B cell (primary cell): ENCODE measurements around the gene PALM. TPM values are rescaled to one million over a fixed set of nuclear protein-coding genes. Genes with fewer than 3 reads are reported as not detected.

Experiments
- ATAC-seq: fragments of 200-7000 bp; cut with Tn5 transposase; one replicate; pipeline ENCODE4 v1.10.0; 2021; ENCODE audit warnings: low read depth, mild to moderate bottlenecking, moderate number of reproducible peaks, moderate library complexity
- CTCF ChIA-PET: fragments of 350-600 bp; sonication (Branson Sonifier 250); formaldehyde crosslinking; loops from one replicate; lab custom pipeline; 2021; ENCODE audit warnings: antibody characterized with exemption, inconsistent platforms; lab: Charles Lee
- POLR2A ChIA-PET: fragments of 350-600 bp; sonication (Branson Sonifier 250); formaldehyde crosslinking; loops from one replicate; lab custom pipeline; 2021; ENCODE audit warnings: antibody characterized with exemption; lab: Charles Lee
- DNase-seq: peaks from one replicate; pipeline ENCODE4 v3.0.0; 2013
- H2AFZ ChIP-seq: 2 replicates; pipeline ENCODE4 v1.6.1; 2012; ENCODE audit warnings: mild to moderate bottlenecking, low read depth, low read length; ENCODE audit not compliant: insufficient read depth, poor library complexity, severe bottlenecking
- H3K27ac ChIP-seq, 2 donors: 1 replicate in 1 of 2; 2 replicates in 1 of 2; pipeline ENCODE4 v1.5.1; 2012 to 2013; ENCODE audit warnings: low read length in 2 of 2, mild to moderate bottlenecking in 2 of 2, moderate library complexity in 1 of 2
- H3K27me3 ChIP-seq, 4 experiments: fragments of 200-600 bp in 1 of 4; sonication (generic) in 1 of 4; replicated peaks in 1 of 4; 1 replicate in 2 of 4; 2 replicates in 2 of 4; pipeline versions ENCODE4 v1.6.1 to v1.7.0; 2013 to 2016; ENCODE audit warnings: low read length in 3 of 4, mild to moderate bottlenecking in 2 of 4, mixed read lengths in 1 of 4, moderate library complexity in 1 of 4; ENCODE audit not compliant: insufficient read depth in 4 of 4, control insufficient read depth in 3 of 4; ENCODE audit errors: control extremely low read depth in 1 of 4
- H3K36me3 ChIP-seq, 2 experiments: replicated peaks in 1 of 2; 1 replicate in 1 of 2; 2 replicates in 1 of 2; pipeline versions ENCODE4 v1.6.1 to v1.7.1; 2013; ENCODE audit warnings: low read length in 1 of 2; ENCODE audit not compliant: insufficient read depth in 2 of 2, control insufficient read depth in 1 of 2; ENCODE audit errors: control extremely low read depth in 1 of 2, extremely low read depth in 1 of 2
- H3K4me1 ChIP-seq, 2 donors: fragments of 200-600 bp in 1 of 2; sonication (generic) in 1 of 2; 1 replicate in 1 of 2; 2 replicates in 1 of 2; pipeline versions ENCODE4 v1.5.1 to v1.6.1; 2013 to 2017; ENCODE audit warnings: low read length in 2 of 2; ENCODE audit not compliant: control insufficient read depth in 2 of 2, insufficient read depth in 2 of 2
- H3K4me2 ChIP-seq: replicated peaks from 2 replicates; pipeline ENCODE3; 2012; ENCODE audit warnings: mild to moderate bottlenecking, low read depth, low read length; ENCODE audit not compliant: poor library complexity, severe bottlenecking
- H3K4me3 ChIP-seq, 5 experiments: fragments of 200-600 bp in 1 of 5; sonication (generic) in 1 of 5; 1 replicate in 3 of 5; 2 replicates in 2 of 5; pipeline versions ENCODE4 v1.5.1 to v1.7.0; 2011 to 2016; ENCODE audit warnings: low read length in 4 of 5, mild to moderate bottlenecking in 4 of 5, low read depth in 2 of 5, control low read depth in 1 of 5, moderate library complexity in 1 of 5; ENCODE audit not compliant: insufficient read depth in 1 of 5; ENCODE audit errors: control extremely low read depth in 1 of 5, extremely low read depth in 1 of 5
- H3K79me2 ChIP-seq: fragments of 200-600 bp; sonication (generic); one replicate; pipeline ENCODE4 v1.6.0; 2016; ENCODE audit warnings: low read length; ENCODE audit not compliant: control insufficient read depth, insufficient read depth
- H3K9ac ChIP-seq: fragments of 200-600 bp; sonication (generic); 2 replicates; pipeline ENCODE4 v1.6.1; 2017; ENCODE audit warnings: mild to moderate bottlenecking, low read length, moderate library complexity
- H3K9me3 ChIP-seq, 3 donors: one replicate each; pipeline versions ENCODE4 v1.6.1 to v1.7.1; 2013; ENCODE audit warnings: low read length in 2 of 3; ENCODE audit not compliant: control insufficient read depth in 2 of 3, insufficient read depth in 1 of 3; ENCODE audit errors: control extremely low read depth in 1 of 3
- H4K20me1 ChIP-seq: 2 replicates; pipeline ENCODE4 v1.6.0; 2012; ENCODE audit warnings: mild to moderate bottlenecking, low read length; ENCODE audit not compliant: insufficient read depth, control insufficient read depth, poor library complexity, severe bottlenecking
- H3K27ac Mint-ChIP-seq: one replicate; pipeline ENCODE4 v1.8.0; 2021; ENCODE audit warnings: mixed read lengths
- H3K27me3 Mint-ChIP-seq: one replicate; pipeline ENCODE4 v1.8.0; 2021; ENCODE audit warnings: mixed read lengths
- H3K4me1 Mint-ChIP-seq: one replicate; pipeline ENCODE4 v1.8.0; 2021; ENCODE audit warnings: mixed read lengths
- H3K4me3 Mint-ChIP-seq: one replicate; pipeline ENCODE4 v1.8.0; 2021; ENCODE audit warnings: mixed read lengths
- H3K9me3 Mint-ChIP-seq: one replicate; pipeline ENCODE4 v1.8.0; 2022; ENCODE audit warnings: mixed read lengths; ENCODE audit not compliant: insufficient read depth
- CTCF ChIP-seq: fragments of 200-600 bp; IDR thresholded peaks from one replicate; pipeline ENCODE4 v1.8.0; 2022; ENCODE audit warnings: antibody characterized with exemption, mild to moderate bottlenecking
- EZH2 ChIP-seq: IDR thresholded peaks from 2 replicates; pipeline ENCODE4 v1.6.1; 2012; ENCODE audit warnings: borderline replicate concordance, low read depth, mild to moderate bottlenecking, moderate library complexity, low read length; ENCODE audit not compliant: insufficient read depth, poor library complexity, severe bottlenecking
- WGBS: methylation state at CpG from one replicate; pipeline ENCODE4 v1.1.5; 2013; ENCODE audit warnings: missing lambda C conversion rate; ENCODE audit not compliant: insufficient coverage; 5-methylcytosine and 5-hydroxymethylcytosine counted together
- intact Hi-C: fragments of 100-400 bp; cut with micrococcal nuclease; formaldehyde crosslinking; loops from one replicate; pipeline ENCODE4 v1.10.0; 2022
- polyA plus RNA-seq: library from polyadenylated mRNA; depleted of rRNA; stranded (reverse); fragments of >200 nt; gene quantifications from 2 replicates; pipeline ENCODE4 v1.2.3, GENCODE V29; 2012
- total RNA-seq, 2 donors: library from RNA; stranded (reverse); fragments of 120-200 nt in 1 of 2; gene quantifications; 1 replicate in 1 of 2; 2 replicates in 1 of 2; pipeline versions ENCODE4 v1.2.3 to v1.2.4, GENCODE V29; 2013 to 2022

PALM gene
- total and polyA plus RNA-seq, 2 donors (not counting 1 experiment from before 2014, with no cell fraction given), result 0.15 TPM; not detected in 1

GRCh38 chr19:718991-719512 lies 10.3 kb downstream of the PALM start:
- Histone ChIP-seq H3K4me2 (peak overlapping the region; percentile 1), H3K79me2 (no peaks in the 10 kb centered on the region), H3K27me3 (peaks cover 0 to 39% (median 7%) of the 10 kb centered on the region in 4 experiments), H3K4me1 (peaks cover 14 to 22% of the 10 kb centered on the region in 2 donors), H3K9me3 (peaks cover 0 to 28% (median 3%) of the 10 kb centered on the region in 3 donors), H3K27ac (no peak overlapping the region), H3K4me3 (no peak overlapping the region), H4K20me1 (no peaks in the 10 kb centered on the region), H3K36me3 (no peaks in the 10 kb centered on the region), H2AFZ (no peak overlapping the region), H3K9ac (no peak overlapping the region)
- Mint-ChIP-seq H3K4me3 (no peak overlapping the region), H3K9me3 (peaks cover 6% of the 10 kb centered on the region), H3K27me3 (peaks cover 18% of the 10 kb centered on the region), H3K4me1 (peaks cover 11% of the 10 kb centered on the region), H3K27ac (no peak overlapping the region)
- no peak for TF ChIP-seq CTCF
- TF ChIP-seq EZH2, result no peak
- DNase-seq (no peak), ATAC-seq (no peak)
- ChIA-PET CTCF (no interaction called here), POLR2A (no interaction called here)
- intact Hi-C loops, result no loop called here
- 75% methylated on average over 47 of the region's 54 CpGs for WGBS

- H3K4me1 ChIP-seq, result peaks cover 14 to 22% of the 10 kb centered on the region in 2 donors
- CTCF ChIA-PET, result no interaction called here
- Mint-ChIP-seq H3K4me1 (peaks cover 11% of the 10 kb centered on the region), H3K9me3 (peaks cover 6% of the 10 kb centered on the region), H3K4me3 (no peak overlapping the region), H3K27me3 (peaks cover 18% of the 10 kb centered on the region), H3K27ac (no peak overlapping the region)
- no peaks in the 10 kb centered on the region for H3K36me3 ChIP-seq
- TF ChIP-seq CTCF, result no peak
- TF ChIP-seq EZH2, result peak; percentile 37
- peak overlapping the region; percentile 1 for H3K4me2 ChIP-seq
- no peak overlapping the region for H3K4me3 ChIP-seq
- H3K79me2 ChIP-seq, result no peaks in the 10 kb centered on the region
- H4K20me1 ChIP-seq, result no peaks in the 10 kb centered on the region
- intact Hi-C loops, result no loop called here
- no peak overlapping the region for H2AFZ ChIP-seq
- WGBS, result 18% methylated on average over 62 of the region's 79 CpGs
- POLR2A ChIA-PET, result no interaction called here
- H3K9me3 ChIP-seq, result peaks cover 0 to 26% (median 3%) of the 10 kb centered on the region in 3 donors
- ATAC-seq, result no peak
- H3K27me3 ChIP-seq, result peaks cover 0 to 39% (median 7%) of the 10 kb centered on the region in 4 experiments
- H3K27ac ChIP-seq, result no peak overlapping the region
- DNase-seq, result no peak
- no peak overlapping the region for H3K9ac ChIP-seq
These were observed 11.1 kb downstream of the PALM start for GRCh38 chr19:719636-720344.
